Amniotic epithelial cell (primary cell): ENCODE data around the gene SCN9A.
"Not testable (repeated sequence)": the region's sequence is repeated elsewhere in the genome, so short reads cannot be mapped to it uniquely, and the experiment has no call there.

Experiments
- DNase-seq: peaks from one replicate; pipeline ENCODE4 v3.0.0-alpha.2; 2010; ENCODE audit warnings: low read depth

Gene SCN9A

DNA sequence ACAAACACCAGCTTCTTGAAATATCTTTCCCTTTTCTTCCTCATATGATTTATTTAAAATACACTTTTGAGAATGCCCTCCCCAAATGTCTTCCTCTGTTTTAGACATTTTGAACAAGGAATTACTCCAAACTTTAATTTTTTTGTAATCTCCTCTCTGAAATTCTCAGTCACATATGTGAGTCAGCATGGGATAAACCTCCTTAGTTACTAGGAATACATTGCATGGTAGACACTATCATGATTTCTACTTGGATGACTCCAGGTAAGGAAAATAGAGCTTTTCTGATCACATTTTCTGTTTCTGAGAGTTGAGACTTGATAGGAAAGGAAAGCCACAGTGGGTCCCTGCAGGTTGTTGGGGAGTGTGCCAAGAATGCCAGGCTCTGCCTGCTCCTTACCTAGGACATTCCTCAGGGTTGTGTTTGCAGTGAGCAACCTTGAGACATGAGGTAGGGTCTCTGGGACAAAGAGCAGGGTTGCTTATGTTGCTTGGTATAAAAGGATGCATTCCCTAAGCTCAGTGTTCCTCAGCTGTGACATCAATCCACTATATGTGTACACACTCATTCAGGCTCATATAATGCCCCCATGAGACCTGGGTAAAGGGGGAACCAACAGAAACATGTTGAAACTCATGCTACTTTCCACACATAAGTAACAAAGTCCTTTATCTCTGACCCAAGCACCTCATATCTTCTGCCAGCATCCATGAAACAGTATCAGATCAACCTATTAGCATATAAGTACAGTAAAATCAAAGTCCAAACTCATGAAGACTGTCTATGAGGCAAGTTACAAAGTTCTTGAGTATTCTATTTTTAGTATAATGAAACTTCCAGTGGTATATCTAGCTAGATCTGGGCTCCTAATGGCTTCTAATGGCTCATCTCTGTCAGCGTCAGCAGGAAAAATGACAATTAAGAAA is 135.1 kb downstream of the SCN9A start:
- DNase-seq, result peak; percentile 7

DNA sequence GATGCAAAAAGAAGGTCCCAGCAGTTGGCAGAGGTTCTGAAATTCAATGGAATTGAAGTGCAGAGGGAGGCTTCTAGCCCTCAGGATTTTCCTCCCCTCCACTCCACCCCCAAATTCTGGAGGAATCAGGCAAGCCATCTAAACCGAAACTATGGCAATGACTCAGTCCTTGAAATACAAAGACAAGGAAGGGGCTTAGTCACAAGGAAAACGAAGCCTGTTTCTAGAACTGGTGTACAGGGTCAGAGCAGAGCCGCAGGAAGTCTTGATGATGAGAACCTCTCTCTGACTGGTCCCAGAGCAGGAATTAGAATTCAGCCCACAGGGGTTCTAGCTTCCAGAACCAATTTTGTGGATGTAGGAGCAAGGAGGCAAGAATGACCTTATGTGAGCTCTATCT is 136.2 kb downstream of the SCN9A start:
- DNase-seq, result peak; percentile 71

DNA sequence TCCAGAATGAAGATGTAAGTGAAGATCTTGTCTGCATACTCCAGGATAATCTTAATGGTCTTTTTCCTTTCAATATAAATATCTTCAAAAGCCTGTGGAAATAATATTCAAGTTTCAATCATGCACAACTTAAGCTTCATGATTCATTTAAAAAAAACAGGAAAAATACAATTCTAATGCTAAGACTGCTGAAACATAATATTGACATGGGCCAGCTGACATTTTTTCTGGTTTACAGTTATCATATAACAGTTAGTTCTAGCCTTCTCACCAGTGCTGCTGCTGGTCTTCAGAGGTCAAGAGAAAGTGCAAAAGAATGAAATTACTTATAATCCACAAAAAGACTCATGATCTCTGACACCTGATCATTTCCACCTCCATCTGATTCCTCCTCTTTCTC is 137.6 kb downstream of the SCN9A start:
- DNase-seq, result no peak

DNA sequence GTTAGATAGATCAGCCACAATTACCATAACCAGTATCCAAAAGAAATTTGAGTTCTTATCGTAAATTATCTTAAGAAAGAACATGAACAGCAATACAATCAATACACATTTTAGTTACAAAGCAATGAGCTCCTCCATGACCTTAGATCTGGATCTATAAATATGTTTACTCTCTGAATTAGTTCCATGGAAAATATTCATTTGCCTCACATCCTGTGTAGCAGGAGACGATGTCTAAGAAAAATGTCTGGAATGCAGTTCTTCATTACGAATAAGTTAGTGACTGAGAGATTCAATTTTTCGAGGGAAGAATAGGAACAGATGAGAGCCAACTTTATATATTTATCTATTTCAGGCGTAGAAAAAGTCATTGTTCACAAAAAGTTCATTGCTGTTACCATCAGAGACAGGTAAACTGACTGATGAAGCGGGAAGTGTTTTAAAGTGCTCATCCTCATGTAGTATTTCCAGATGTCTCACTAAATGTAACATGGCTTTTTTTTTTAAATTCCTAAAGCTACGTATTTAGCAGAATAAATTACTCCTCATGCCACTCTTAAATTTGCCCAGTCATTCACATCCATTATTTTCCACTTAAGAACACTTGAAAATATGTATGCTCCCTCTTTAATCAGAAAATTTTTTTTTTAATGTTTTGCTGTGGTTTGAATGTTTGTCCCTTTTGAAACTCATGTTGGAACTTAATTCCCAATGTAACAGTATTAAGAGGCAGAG is 141.5 kb downstream of the SCN9A start:
- DNase-seq, result peak; percentile 50

DNA sequence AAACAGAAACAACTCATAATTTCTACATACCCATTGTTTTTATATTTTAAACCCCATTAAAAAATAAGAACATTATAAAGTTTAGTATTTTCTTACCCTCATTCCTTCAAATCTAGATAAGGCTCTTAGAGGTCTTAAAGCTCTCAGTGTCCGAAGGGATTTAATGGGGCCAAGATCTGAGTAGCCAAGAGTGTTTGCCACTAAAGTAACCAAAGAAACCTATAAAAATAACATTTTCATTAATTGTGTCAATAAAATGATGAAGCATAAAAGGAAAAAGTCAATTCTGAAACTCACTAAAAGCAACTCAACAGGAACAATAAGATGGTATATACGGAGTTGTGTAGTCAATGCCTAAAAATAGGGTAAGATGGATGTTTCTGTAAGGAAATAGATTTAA is 142.5 kb downstream of the SCN9A start:
- no peak for DNase-seq

DNA sequence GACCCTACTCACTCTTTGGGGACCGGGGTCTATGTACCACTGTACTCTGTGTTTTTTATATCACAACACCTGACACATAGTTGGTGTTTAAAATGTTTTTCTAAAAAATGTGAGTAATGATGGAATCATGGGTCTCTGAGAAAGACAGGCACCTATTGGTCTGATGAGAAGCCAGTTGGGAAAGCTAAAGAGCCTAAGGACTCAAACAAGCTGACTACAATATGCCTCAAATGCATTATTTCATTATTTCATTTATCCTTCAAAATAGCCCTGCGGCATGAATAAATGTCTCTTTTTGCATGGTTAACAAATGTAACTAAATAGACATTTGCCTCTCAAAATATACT is 145.0 kb downstream of the SCN9A start:
- DNase-seq, result no peak

DNA sequence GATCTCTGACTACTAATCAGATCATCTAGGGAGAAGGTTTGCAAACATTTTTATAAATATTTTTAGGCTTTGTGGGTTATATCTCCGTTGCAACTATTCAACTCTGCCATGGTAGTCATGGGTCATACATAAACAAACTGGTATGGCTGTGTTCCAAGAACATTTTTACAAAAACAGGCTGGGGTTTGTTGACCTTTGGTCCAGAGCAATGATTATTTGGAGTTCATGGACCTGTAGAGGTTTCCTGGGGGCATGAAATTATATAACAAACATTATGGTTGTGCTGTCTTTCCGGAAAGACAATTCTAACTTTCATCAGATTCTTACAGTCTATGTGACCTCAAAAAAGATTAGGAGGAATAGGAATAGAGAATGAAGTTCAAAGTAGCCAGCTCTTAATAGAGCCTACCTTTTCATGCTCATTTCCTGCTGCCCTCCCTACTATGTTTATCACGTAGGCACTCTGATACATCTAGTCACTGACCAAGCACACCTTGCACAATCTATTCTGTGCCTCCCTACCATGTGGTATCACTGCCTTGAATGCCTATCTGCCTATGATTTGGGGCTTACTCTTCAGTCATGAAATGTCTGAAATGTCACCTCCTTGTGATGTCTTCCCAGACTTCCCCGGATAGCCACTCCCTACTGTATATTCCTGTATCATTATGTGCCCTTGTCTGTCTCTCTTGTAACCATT is 145.6 kb downstream of the SCN9A start:
- DNase-seq, result peak; percentile 87

DNA sequence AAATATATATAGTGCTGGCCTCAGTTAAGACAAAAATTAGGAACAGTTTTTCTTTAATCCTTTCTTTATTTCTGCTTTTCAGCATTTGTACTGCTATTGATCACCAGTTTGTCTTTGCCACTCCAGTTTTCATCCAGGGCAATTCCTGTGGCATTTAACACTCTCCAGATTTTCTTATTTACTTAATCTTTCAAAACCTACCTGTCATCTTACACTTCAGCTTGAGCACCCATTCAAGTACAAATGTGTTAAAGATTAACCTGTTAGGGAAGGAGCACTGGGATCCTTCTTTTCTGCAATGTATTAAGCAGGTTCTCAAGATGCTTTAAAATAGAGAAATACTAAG is 146.1 kb downstream of the SCN9A start:
- DNase-seq, result no peak

DNA sequence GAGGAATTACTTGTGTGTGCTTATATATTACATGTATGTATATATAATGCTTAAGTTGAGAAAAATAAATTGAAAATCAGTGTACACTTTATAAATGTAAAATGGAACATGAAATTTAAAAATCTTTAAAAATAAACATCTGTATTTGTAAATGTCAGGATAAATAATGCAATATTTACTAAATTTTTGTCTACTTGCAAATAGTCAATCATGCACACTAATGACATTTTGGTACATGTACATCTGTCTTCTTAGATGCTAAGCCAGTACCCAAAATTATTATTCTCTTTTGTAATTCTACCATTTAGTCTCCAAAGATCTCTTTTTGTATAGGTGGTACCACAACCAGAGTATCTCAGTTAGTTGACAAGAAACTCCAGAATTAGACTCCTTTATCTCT is 151.5 kb downstream of the SCN9A start:
- no peak for DNase-seq

DNA sequence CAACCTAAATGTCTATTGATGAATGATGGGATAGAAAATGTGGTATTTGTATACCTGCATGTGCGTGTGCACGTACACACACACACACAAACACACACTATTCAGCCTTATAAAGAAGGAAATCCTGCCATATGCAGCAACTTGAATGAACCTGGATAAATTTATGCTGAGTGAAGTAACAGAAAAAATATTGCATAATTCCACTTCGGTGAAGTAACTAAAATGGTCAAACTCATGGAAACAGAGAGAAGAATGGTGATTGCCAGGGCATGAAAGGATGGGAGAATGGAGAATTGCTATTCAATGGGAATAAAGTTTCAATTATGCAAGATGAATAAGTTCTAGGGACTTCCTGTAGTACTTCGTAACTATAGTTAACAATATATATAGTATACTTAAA is 152.4 kb downstream of the SCN9A start:
- DNase-seq, result no peak

DNA sequence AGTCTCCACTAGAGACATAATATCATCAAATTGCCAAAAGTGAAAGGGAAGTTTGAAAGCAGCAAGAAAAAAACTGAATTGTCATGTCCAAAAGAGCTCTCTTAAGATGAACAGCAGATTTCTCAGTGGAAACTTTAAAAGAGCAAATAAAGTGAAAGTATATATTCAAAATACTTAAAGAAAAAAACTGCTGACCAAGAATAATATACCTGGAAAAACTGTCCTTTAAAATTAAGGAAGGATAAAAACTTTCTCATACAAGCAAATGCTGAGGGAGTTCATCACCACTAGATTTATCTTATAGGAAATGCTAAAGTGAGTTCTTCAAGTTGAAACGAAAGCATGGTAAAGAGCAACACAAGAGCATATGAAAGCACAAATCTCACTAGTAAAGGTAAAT is 164.7 kb downstream of the SCN9A start:
- DNase-seq, result no peak

DNA sequence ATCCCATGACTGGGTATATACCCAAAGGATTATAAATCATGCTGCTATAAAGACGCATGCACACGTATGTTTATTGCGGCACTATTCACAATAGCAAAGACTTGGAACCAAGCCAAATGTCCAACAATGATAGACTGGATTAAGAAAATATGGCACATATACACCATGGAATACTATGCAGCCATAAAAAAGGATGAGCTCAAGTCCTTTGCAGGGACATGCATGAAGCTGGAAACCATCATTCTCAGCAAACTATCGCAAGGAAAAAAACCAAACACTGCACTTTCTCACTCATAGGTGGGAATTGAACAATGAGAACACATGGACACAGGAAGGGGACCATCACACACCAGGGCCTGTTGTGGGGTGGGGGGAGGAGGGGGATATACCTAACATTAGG is 165.8 kb downstream of the SCN9A start:
- DNase-seq, result not testable (repeated sequence)

DNA sequence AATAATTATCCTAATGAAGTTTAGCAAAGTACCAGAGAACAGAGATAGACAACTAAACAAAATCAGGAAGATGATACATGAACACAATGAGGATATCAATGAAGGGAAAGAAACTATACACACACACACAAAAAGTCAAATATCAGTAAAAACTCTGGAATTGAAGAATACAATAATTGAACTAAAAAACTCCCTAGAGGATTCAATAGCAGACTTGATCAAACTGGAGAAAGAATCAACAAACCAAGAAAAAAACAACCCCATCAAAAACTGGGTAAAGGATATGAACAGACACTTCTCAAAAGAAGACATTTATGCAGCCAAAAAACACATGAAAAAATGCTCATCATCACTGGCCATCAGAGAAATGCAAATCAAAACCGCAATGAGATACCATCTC is 166.4 kb downstream of the SCN9A start:
- not testable (repeated sequence) for DNase-seq

DNA sequence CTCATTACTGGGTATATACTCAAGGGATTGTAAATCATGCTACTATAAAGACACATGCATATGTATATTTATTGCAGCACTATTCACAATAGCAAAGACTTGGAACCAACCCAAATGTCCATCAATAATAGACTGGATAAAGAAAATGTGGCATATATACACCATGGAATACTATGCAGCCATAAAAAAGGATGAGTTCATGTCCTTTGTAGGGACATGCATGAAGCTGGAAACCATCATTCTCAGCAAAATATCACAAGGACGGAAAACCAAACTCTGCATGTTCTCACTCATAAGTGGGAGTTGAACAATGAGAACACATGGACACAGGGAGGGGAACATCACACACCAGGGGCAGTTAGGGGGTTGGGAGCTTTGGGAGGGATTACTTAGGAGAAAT is 169.6 kb downstream of the SCN9A start:
- not testable (repeated sequence) for DNase-seq

DNA sequence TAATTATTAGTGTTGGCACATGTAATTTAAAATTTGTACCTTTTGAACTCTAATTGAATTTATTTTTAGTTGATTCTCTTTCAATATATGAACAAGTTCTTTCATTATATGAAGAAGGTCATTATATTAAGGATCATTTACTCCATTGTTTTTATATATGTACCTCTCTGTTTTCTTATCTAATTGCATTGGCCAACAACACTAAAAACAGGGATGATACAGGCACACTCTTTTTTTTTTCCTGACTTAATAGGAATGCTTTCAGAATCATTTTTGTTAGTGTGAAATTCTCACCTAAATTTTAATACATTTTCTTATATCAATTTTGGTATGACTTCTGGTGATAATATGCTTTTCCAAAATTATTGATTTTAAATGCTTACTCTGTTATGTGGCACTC is 173.0 kb downstream of the SCN9A start:
- no peak for DNase-seq

DNA sequence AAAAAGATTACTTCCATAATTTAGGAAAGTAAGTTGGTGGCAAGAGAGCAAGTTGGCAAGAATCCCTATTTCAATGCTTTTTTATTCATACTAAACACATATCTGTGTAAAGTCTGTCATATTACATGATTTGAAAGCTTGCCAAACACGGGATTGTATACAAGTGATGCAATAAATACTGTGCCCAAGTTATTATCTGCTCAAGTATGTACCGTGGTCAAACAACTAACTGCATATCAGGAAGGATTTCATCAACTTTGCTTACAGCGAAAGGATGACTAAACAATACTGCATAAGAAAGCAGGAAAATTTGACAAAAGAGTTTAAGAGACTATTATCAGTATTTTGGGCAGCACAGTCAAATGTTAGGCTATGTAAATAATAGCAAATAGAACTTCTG is 178.3 kb downstream of the SCN9A start:
- DNase-seq, result peak; percentile 89

DNA sequence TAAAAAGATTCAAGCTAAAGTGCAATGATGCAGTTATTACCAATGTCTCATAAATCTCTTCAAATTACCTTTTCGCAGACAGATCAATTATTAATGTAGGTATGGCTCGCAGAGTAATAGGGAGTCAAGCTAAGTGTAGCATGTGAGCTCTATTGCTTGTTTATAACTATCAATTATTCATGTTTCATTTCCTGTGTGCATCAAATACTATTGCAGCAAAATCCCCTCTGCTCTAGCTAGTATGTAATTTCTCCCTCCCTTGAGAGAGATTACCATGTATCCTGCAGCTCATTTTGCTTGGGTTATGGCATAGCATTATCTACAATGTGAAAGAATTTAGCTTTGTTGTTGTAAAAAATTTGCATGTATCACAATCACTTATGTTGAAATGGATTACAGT is 182.3 kb downstream of the SCN9A start:
- no peak for DNase-seq

DNA sequence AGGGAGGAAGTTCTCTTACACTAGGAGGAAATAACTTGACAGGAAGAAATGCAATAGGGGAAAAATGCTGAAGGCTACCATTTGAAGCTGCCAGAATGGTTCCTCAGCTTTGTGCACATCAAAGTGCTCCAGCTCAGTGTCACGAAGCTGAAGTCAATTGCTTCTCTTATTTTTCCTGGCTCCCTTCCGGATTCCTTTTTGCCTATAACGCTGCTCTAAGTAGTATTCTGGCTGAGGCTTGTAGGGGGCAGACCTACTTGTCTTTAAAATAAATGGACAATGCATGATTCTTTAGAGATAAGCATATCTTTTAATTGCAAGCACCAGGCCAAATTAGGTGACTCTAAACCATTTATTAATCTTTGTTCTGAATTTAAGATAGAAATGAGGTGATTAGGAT is 187.7 kb downstream of the SCN9A start:
- no peak for DNase-seq

DNA sequence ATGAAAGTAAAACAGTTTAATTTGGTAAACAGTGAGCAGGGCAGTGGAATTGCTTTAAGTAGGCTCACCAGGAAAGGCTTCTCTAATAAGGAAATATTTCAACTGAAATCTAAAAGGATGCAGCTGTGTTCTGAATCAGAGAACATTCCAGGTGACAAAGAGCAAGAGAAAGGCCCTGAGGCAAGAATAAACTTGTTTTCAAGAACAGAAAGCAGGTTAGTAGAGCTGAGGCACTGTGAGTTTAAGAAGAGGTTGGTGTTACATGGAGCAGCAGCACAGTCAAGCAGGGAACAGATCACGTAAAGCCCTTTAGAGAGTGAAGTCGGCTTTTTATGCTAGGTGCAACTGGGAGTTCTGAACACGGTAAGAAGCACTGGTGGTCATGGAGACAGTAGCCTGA is 191.0 kb downstream of the SCN9A start:
- DNase-seq, result no peak

DNA sequence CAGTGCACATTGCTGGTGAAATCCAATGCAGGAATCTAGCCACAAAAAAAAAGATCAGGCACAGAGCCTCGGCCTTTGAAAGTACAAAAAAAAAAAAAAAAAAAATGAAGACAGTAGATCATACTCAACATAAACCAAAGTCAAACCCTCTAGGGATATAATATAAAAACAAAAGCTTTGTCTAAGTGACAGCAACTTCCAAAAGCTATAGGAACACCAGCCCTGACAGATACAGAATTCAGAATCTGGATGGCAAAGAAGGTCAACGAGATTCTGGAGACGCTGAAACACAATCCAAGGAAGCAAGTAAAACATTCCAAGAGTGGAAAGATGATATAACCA is 194.0 kb downstream of the SCN9A start:
- DNase-seq, result no peak

DNA sequence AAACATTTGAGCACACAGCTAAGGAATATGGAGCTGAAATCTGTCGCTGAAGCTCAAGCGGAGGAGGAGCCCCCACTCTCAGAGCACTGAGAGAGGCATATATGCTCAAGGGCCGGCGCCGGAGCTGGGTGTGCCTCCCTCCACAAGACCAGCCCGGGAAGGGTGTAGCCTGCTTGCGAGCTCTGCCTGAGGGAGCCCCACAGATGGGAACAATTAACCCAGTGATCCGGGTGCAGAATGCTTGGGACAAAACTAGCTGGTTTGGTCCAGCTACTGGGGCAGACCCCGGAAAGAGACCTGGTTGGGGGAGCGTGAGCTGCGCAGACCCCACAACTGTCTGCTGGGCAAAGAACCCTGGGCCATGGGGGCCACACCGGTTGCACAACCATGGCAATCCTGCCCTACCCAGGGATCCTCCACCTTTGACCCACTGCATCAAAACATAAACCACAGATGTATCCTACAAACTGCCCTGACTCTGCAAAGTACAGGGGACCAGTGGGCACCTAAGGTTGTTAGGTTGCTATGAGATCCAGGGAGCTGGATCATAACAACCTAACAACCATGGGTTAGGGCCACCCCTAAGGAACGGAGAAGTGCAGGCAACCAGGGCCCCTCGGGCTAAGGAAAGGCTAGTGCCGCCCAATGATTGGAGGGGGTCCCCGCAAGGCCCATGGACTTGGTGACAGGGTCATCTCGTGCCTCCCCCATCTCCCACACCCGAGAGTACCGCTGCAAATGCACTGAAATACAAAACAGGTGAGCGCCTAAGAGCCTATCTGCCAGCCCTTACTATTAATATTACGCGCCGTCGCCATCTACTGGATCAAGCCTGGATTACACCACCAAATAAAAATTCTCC is 194.6 kb downstream of the SCN9A start:
- peak; percentile 55 for DNase-seq

DNA sequence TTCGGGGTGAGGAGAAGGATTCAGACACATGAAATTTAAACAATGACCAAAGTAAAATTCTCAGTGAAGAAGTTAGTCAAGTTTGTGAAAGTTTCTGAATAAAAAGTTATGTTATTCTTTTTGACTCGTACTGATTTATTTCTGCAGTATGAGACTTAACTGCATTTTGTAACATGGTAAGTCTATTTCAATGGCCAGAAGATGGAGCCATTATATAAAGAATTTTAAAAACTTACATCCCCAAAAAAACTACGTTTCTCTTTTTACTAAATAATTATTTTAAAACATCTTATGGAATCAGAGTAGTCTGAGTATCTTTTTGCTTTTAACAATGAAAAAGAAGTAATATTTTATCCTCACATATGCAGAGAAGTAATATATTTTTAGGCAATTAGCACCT is 196.5 kb downstream of the SCN9A start:
- DNase-seq, result no peak
